ENCODE data around the gene LIPF.

Gene LIPF

GRCh38 chr10:88664142-88664541, at the start of gene LIPF:
LIPF (plus strand) TSS chr10:88664442; CDS start chr10:88667298, 2,856 bp downstream.
- ChIA-PET POLR2A (no interaction called here), CTCF (no interaction called here)
- no peak for DNase-seq (ENCODE audit: extremely low spot score)
- TF ChIP-seq HDGF (IDR thresholded peaks at IDR 0.05; ENCODE audit: borderline replicate concordance) (no peak), NFRKB (IDR thresholded peaks at IDR 0.05) (no peak), TARDBP (IDR thresholded peaks at IDR 0.05) (no peak), ARNT (IDR thresholded peaks at IDR 0.05) (no peak)

- CTCF ChIA-PET = interaction anchor here (0.6 kb wide), 1 partner anchor 214 kb away, joined by 3 read pairs; no protein-coding TSS in a partner anchor
- no peak for TF ChIP-seq HDGF (IDR thresholded peaks at IDR 0.05; ENCODE audit: borderline replicate concordance)
- TF ChIP-seq NFRKB (IDR thresholded peaks at IDR 0.05) = no peak
- POLR2A ChIA-PET = no interaction called here
- DNase-seq (ENCODE audit: extremely low spot score) = no peak
These were observed 47.8 kb upstream of the LIPF start for GRCh38 chr10:88616250-88616977.

- ChIA-PET POLR2A (no interaction called here), CTCF (interaction anchor here (0.5 kb wide), 1 partner anchor 16 kb away, joined by 5 read pairs; no protein-coding TSS in a partner anchor)
- TF ChIP-seq BHLHE40 (IDR thresholded peaks at IDR 0.05; ENCODE audit: borderline replicate concordance) = no peak
- TF ChIP-seq HDGF (IDR thresholded peaks at IDR 0.05; ENCODE audit: borderline replicate concordance) = no peak
- TF ChIP-seq FOXM1 (IDR thresholded peaks at IDR 0.05; ENCODE audit: borderline replicate concordance) = no peak
- no peak for TF ChIP-seq TARDBP (IDR thresholded peaks at IDR 0.05)
- TF ChIP-seq FOXA1 (IDR thresholded peaks at IDR 0.05) = no peak
- no peak for TF ChIP-seq LEF1 (IDR thresholded peaks at IDR 0.05; ENCODE audit: borderline replicate concordance)
- no peak for TF ChIP-seq SP1 (IDR thresholded peaks at IDR 0.05)
- TF ChIP-seq FOXK2 (IDR thresholded peaks at IDR 0.05) = no peak
- no peak for TF ChIP-seq SUZ12 (IDR thresholded peaks at IDR 0.05)
- TF ChIP-seq L3MBTL2 (conservative IDR thresholded peaks at IDR 0.05) = no peak
- DNase-seq (ENCODE audit: extremely low spot score) = no peak
These were observed 46.4 kb upstream of the LIPF start for GRCh38 chr10:88617772-88618300.

GRCh38 chr10:88618496-88618895, 45.7 kb upstream of the LIPF start:
- no peak for TF ChIP-seq PKNOX1 (IDR thresholded peaks at IDR 0.05)
- no peak for TF ChIP-seq FOXA1 (IDR thresholded peaks at IDR 0.05)
- TF ChIP-seq NFRKB (IDR thresholded peaks at IDR 0.05) = no peak
- TF ChIP-seq FOXK2 (IDR thresholded peaks at IDR 0.05) = no peak
- no peak for TF ChIP-seq L3MBTL2 (conservative IDR thresholded peaks at IDR 0.05)
- TF ChIP-seq ELF4 (IDR thresholded peaks at IDR 0.05) = no peak
- no peak for TF ChIP-seq HDGF (IDR thresholded peaks at IDR 0.05; ENCODE audit: borderline replicate concordance)
- no peak for TF ChIP-seq FOXM1 (IDR thresholded peaks at IDR 0.05; ENCODE audit: borderline replicate concordance)
- TF ChIP-seq LEF1 (IDR thresholded peaks at IDR 0.05; ENCODE audit: borderline replicate concordance) = no peak
- no peak for TF ChIP-seq BHLHE40 (IDR thresholded peaks at IDR 0.05; ENCODE audit: borderline replicate concordance)
- TF ChIP-seq SP1 (IDR thresholded peaks at IDR 0.05) = no peak
- no peak for TF ChIP-seq ZNF384 (IDR thresholded peaks at IDR 0.05)
- no peak for TF ChIP-seq SUZ12 (IDR thresholded peaks at IDR 0.05)
- no peak for TF ChIP-seq TARDBP (IDR thresholded peaks at IDR 0.05)
- TF ChIP-seq ARNT (IDR thresholded peaks at IDR 0.05) = no peak
- TF ChIP-seq CTBP1 (IDR thresholded peaks at IDR 0.05; ENCODE audit: borderline replicate concordance) = no peak
- ChIA-PET POLR2A (no interaction called here), CTCF (no interaction called here)
- no peak for DNase-seq (ENCODE audit: extremely low spot score)

- CTCF ChIA-PET = no interaction called here
- DNase-seq (ENCODE audit: extremely low spot score) = no peak
- TF ChIP-seq ZNF384 (IDR thresholded peaks at IDR 0.05) (no peak), L3MBTL2 (conservative IDR thresholded peaks at IDR 0.05) (no peak), HDGF (IDR thresholded peaks at IDR 0.05; ENCODE audit: borderline replicate concordance) (no peak), LEF1 (IDR thresholded peaks at IDR 0.05; ENCODE audit: borderline replicate concordance) (no peak), FOXM1 (IDR thresholded peaks at IDR 0.05; ENCODE audit: borderline replicate concordance) (no peak), CTBP1 (IDR thresholded peaks at IDR 0.05; ENCODE audit: borderline replicate concordance) (no peak), NFRKB (IDR thresholded peaks at IDR 0.05) (no peak), ARNT (IDR thresholded peaks at IDR 0.05) (no peak), TARDBP (IDR thresholded peaks at IDR 0.05) (no peak), SUZ12 (IDR thresholded peaks at IDR 0.05) (no peak), PKNOX1 (IDR thresholded peaks at IDR 0.05) (no peak), BHLHE40 (IDR thresholded peaks at IDR 0.05; ENCODE audit: borderline replicate concordance) (no peak), ELF4 (IDR thresholded peaks at IDR 0.05) (no peak)
- POLR2A ChIA-PET = no interaction called here
These were observed 43.8 kb upstream of the LIPF start for GRCh38 chr10:88620441-88620840.

- CTCF ChIA-PET = no interaction called here
- no peak for DNase-seq (ENCODE audit: extremely low spot score)
- POLR2A ChIA-PET = no interaction called here
- TF ChIP-seq SP1 (IDR thresholded peaks at IDR 0.05) = no peak
- TF ChIP-seq SUZ12 (IDR thresholded peaks at IDR 0.05) = no peak
- TF ChIP-seq ELF4 (IDR thresholded peaks at IDR 0.05) = no peak
- no peak for TF ChIP-seq LEF1 (IDR thresholded peaks at IDR 0.05; ENCODE audit: borderline replicate concordance)
- no peak for TF ChIP-seq NFRKB (IDR thresholded peaks at IDR 0.05)
- TF ChIP-seq ARNT (IDR thresholded peaks at IDR 0.05) = no peak
- no peak for TF ChIP-seq ZNF384 (IDR thresholded peaks at IDR 0.05)
- no peak for TF ChIP-seq HDGF (IDR thresholded peaks at IDR 0.05; ENCODE audit: borderline replicate concordance)
- no peak for TF ChIP-seq FOXA1 (IDR thresholded peaks at IDR 0.05)
- no peak for TF ChIP-seq L3MBTL2 (conservative IDR thresholded peaks at IDR 0.05)
- no peak for TF ChIP-seq BHLHE40 (IDR thresholded peaks at IDR 0.05; ENCODE audit: borderline replicate concordance)
- no peak for TF ChIP-seq PKNOX1 (IDR thresholded peaks at IDR 0.05)
- TF ChIP-seq CTBP1 (IDR thresholded peaks at IDR 0.05; ENCODE audit: borderline replicate concordance) = no peak
- no peak for TF ChIP-seq FOXK2 (IDR thresholded peaks at IDR 0.05)
- TF ChIP-seq TARDBP (IDR thresholded peaks at IDR 0.05) = no peak
- TF ChIP-seq FOXM1 (IDR thresholded peaks at IDR 0.05; ENCODE audit: borderline replicate concordance) = no peak
These were observed 40.4 kb upstream of the LIPF start for GRCh38 chr10:88623835-88624234.
